PC-9 (cell line): ENCODE results near the gene NCBP1.

Source experiments
- CTCF ChIP-seq: fragments of 200-600 bp; sonication (generic); conservative IDR thresholded peaks from 2 replicates; pipeline ENCODE4 v1.6.1; 2017; ENCODE audit warnings: mixed run types, antibody characterized with exemption, mild to moderate bottlenecking, moderate library complexity
- EZH2 ChIP-seq: fragments of 200-600 bp; sonication (generic); IDR thresholded peaks from 2 replicates; pipeline ENCODE4 v1.8.0; 2017; ENCODE audit warnings: antibody characterized with exemption, low read depth

- no peak for TF ChIP-seq CTCF
- no peak for TF ChIP-seq EZH2
These were observed 4.5 kb upstream of the NCBP1 start for GRCh38 chr9:97629156-97629555.
